ENCODE data around the gene OAF.

DNA sequence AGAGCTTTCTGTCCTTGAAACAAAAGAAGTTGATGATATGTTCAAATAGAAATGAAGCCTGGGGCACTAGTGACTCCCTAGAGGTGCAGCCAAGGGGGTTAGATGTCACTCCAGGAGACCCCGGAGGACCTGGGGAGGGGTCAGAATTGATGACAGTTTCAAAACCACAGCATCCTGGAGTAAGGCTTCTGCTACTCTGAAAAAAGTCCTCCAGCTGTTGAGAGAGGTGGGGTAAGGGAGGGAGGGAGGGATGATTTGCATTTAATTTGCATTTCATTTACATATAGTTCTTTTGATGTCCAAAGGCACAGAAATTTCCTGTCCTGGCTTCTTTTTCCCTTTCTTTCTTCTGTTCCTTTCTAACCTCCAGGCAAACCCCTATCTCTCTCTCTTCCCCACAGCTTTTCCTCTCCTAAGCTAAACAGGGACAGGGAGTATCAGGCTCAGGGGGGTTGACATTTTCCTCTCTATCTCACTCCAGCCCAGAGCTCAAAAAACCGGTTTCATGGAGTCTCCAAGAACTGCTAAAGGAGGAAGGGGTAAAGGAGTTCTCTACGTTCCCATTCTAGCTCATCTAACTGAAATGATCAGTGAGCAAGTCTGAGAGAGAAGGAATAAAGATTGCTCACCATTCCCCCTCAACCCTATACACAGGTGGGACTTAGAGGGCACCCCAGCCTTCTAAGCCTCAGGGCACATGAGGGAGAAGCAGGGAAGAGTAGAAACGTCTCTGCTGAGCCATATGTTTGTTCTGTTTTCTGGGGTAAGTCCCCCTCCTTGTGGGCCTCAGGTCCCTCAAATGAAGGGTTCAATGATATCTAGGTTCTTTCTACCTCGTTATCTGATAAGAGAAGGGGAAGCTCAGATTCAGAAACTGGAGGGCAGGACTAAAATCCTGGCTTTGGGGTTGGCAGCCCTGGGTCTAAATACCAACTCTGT lies 25.6 kb downstream of the OAF start:
- TF ChIP-seq, protein P1, sequence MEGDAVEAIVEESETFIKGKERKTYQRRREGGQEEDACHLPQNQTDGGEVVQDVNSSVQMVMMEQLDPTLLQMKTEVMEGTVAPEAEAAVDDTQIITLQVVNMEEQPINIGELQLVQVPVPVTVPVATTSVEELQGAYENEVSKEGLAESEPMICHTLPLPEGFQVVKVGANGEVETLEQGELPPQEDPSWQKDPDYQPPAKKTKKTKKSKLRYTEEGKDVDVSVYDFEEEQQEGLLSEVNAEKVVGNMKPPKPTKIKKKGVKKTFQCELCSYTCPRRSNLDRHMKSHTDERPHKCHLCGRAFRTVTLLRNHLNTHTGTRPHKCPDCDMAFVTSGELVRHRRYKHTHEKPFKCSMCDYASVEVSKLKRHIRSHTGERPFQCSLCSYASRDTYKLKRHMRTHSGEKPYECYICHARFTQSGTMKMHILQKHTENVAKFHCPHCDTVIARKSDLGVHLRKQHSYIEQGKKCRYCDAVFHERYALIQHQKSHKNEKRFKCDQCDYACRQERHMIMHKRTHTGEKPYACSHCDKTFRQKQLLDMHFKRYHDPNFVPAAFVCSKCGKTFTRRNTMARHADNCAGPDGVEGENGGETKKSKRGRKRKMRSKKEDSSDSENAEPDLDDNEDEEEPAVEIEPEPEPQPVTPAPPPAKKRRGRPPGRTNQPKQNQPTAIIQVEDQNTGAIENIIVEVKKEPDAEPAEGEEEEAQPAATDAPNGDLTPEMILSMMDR (conservative IDR thresholded peaks at IDR 0.05; ENCODE audit: low read depth, low read length): no peak
- no peak for TF ChIP-seq EZH2phosphoT487 (IDR thresholded peaks at IDR 0.05; ENCODE audit: borderline replicate concordance, low read length)
- no peak for TF ChIP-seq EZH2 (IDR thresholded peaks at IDR 0.05; ENCODE audit: low read length, unreplicated experiment)
